ENCODE measurements around the gene SLC38A11.

DNA sequence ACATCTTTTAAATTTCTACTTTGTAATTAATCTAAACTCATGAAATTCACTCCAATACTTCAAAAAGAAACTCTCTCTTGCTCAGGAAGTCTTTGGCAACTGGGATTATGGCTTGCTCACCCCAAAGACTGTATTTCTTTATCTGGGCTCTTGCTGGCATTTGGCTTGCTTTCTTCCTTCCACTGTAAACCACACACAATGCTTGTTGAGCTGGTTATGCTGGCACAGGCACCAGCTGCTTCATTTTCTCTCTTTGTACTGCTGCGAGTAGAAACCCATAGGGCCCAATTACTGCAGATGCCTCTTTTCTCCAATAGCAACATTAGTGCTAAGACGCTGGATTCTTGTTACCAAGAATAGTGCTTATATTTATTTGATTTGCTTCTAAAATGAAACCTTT, 51.4 kb downstream of the SLC38A11 start:
- TF ChIP-seq, protein P1, sequence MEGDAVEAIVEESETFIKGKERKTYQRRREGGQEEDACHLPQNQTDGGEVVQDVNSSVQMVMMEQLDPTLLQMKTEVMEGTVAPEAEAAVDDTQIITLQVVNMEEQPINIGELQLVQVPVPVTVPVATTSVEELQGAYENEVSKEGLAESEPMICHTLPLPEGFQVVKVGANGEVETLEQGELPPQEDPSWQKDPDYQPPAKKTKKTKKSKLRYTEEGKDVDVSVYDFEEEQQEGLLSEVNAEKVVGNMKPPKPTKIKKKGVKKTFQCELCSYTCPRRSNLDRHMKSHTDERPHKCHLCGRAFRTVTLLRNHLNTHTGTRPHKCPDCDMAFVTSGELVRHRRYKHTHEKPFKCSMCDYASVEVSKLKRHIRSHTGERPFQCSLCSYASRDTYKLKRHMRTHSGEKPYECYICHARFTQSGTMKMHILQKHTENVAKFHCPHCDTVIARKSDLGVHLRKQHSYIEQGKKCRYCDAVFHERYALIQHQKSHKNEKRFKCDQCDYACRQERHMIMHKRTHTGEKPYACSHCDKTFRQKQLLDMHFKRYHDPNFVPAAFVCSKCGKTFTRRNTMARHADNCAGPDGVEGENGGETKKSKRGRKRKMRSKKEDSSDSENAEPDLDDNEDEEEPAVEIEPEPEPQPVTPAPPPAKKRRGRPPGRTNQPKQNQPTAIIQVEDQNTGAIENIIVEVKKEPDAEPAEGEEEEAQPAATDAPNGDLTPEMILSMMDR (IDR thresholded peaks at IDR 0.05): no peak
- peak in 1 of 2 donors; percentile 25 for TF ChIP-seq POLR2AphosphoS5 (IDR thresholded peaks at IDR 0.05; ENCODE audit: insufficient read depth in 1 of 2, low read depth in 1 of 2)

All from vagina (tissue), 2 donors.